ENCODE measurements around the gene EXOSC7. TPM values are rescaled to one million over a fixed set of nuclear protein-coding genes. Genes with fewer than 3 reads are reported as not detected.

Gene EXOSC7
- total and polyA plus RNA-seq, 10 of the 15 experiments (the other 5 are each of a cell fraction or from before 2014, with no cell fraction given) = 58.0 to 193 (median 82.9) TPM

DNA sequence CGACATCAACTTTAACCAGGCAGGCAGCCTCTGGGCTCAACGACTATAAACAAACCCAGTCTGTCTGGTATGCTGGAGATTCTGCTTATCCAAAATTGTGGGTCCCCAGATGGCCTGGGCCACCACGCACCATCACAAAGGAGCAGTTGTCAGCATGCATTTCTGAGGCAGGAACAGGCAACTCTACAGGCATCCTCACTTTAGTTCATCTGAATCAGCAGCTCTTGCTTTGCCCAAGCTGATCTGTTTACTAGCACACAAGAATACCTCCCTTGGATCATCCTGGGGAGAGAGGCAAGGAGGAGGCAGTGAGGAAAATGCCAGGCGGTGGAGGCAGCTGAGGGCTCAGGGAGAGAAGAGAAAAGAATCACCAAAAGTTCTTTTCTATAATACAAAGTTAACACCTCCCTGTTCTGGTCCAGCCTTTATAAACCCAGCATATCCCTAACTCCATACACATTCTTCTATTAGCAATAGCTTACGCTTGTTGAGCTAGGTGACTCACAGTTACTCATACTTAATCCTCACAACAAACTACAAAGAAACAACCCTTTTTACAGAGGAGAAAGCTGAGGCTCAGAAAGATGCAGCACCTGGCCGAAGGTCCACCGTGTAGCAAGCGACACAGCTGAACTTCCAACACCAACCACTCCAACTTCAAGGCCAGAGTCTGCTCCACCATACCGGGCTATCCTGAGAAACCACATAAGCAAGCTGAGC, 33.7 kb upstream of the EXOSC7 start (continued):
- TF ChIP-seq SUPT20H (IDR thresholded peaks at IDR 0.05; ENCODE audit: borderline replicate concordance, control insufficient read depth, low read depth, low read length) (no peak), SMARCA5 (IDR thresholded peaks at IDR 0.05) (no peak)

DNA sequence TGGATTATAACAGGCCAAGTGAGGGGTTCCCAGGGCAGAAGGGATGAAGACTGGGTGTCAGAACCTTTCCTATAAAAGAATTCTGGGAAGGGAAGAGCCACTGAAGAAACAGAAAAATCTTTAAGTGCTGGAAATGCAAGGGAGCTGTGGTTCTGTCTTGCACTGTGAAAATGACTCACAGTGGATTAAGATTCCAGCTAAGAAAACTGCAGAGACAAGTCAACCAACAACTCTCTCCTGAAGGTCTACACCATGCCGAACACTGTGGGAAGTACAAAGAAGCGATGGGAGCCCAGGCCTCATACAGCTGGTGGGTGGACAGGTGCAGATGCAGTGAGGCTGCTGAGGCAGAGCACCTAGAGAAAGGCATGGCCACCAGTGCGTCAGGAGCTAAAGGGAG, 27.8 kb upstream of the EXOSC7 start:
- no peaks in the 10 kb centered on the region for H3K79me2 ChIP-seq (ENCODE audit: control insufficient read depth, insufficient read depth, low read length)
- H3K9me3 ChIP-seq (replicated peaks; ENCODE audit: control insufficient read depth, insufficient read depth, low read length) = no peaks in the 10 kb centered on the region
- DNase-seq (ENCODE audit: low read depth, low spot score) (no peak), ATAC-seq (no peak), FAIRE-seq (no peak)
- no peaks in the 10 kb centered on the region for H3K27me3 ChIP-seq (replicated peaks in 1 of 2; ENCODE audit: control insufficient read depth in 2 of 2, insufficient read depth in 2 of 2, low read length in 1 of 2)
- no peak overlapping the region for H3K27ac ChIP-seq (ENCODE audit: control insufficient read depth, insufficient read depth)
- ChIA-PET POLR2A (no interaction called here), CTCF (interaction anchor here (1.8 kb wide), 1 partner anchor 12 kb away, joined by 3 read pairs; no protein-coding TSS in a partner anchor), RAD21 (ENCODE audit: unreplicated experiment) (no interaction called here), SMC1A (ENCODE audit: uncharacterized antibody, unreplicated experiment) (no interaction called here)
- no peak overlapping the region for H3K4me3 ChIP-seq
- WGBS (ENCODE audit: insufficient coverage, insufficient replicate concordance, low lambda C conversion rate, missing lambda C conversion rate) = 100% methylated on average over 3 of the region's 3 CpGs
- TF ChIP-seq SREBF2 (IDR thresholded peaks at IDR 0.05; ENCODE audit: low read length) = no peak
- no peak for TF ChIP-seq KAT2A (conservative IDR thresholded peaks at IDR 0.05; ENCODE audit: control insufficient read depth, low read depth, low read length)
- no peak for TF ChIP-seq TAF1 (IDR thresholded peaks at IDR 0.05; ENCODE audit: borderline replicate concordance, low read depth, low read length)
- TF ChIP-seq, protein P1, sequence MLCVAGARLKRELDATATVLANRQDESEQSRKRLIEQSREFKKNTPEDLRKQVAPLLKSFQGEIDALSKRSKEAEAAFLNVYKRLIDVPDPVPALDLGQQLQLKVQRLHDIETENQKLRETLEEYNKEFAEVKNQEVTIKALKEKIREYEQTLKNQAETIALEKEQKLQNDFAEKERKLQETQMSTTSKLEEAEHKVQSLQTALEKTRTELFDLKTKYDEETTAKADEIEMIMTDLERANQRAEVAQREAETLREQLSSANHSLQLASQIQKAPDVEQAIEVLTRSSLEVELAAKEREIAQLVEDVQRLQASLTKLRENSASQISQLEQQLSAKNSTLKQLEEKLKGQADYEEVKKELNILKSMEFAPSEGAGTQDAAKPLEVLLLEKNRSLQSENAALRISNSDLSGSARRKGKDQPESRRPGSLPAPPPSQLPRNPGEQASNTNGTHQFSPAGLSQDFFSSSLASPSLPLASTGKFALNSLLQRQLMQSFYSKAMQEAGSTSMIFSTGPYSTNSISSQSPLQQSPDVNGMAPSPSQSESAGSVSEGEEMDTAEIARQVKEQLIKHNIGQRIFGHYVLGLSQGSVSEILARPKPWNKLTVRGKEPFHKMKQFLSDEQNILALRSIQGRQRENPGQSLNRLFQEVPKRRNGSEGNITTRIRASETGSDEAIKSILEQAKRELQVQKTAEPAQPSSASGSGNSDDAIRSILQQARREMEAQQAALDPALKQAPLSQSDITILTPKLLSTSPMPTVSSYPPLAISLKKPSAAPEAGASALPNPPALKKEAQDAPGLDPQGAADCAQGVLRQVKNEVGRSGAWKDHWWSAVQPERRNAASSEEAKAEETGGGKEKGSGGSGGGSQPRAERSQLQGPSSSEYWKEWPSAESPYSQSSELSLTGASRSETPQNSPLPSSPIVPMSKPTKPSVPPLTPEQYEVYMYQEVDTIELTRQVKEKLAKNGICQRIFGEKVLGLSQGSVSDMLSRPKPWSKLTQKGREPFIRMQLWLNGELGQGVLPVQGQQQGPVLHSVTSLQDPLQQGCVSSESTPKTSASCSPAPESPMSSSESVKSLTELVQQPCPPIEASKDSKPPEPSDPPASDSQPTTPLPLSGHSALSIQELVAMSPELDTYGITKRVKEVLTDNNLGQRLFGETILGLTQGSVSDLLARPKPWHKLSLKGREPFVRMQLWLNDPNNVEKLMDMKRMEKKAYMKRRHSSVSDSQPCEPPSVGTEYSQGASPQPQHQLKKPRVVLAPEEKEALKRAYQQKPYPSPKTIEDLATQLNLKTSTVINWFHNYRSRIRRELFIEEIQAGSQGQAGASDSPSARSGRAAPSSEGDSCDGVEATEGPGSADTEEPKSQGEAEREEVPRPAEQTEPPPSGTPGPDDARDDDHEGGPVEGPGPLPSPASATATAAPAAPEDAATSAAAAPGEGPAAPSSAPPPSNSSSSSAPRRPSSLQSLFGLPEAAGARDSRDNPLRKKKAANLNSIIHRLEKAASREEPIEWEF (IDR thresholded peaks at IDR 0.05; ENCODE audit: insufficient replicate concordance, low read depth, low read length) = no peak
- no peak for TF ChIP-seq ETV6 (conservative IDR thresholded peaks at IDR 0.05 in 1 of 2, IDR thresholded peaks at IDR 0.05 in 1 of 2; ENCODE audit: borderline replicate concordance in 1 of 2, low read depth in 1 of 2)
- TF ChIP-seq, protein P2, sequence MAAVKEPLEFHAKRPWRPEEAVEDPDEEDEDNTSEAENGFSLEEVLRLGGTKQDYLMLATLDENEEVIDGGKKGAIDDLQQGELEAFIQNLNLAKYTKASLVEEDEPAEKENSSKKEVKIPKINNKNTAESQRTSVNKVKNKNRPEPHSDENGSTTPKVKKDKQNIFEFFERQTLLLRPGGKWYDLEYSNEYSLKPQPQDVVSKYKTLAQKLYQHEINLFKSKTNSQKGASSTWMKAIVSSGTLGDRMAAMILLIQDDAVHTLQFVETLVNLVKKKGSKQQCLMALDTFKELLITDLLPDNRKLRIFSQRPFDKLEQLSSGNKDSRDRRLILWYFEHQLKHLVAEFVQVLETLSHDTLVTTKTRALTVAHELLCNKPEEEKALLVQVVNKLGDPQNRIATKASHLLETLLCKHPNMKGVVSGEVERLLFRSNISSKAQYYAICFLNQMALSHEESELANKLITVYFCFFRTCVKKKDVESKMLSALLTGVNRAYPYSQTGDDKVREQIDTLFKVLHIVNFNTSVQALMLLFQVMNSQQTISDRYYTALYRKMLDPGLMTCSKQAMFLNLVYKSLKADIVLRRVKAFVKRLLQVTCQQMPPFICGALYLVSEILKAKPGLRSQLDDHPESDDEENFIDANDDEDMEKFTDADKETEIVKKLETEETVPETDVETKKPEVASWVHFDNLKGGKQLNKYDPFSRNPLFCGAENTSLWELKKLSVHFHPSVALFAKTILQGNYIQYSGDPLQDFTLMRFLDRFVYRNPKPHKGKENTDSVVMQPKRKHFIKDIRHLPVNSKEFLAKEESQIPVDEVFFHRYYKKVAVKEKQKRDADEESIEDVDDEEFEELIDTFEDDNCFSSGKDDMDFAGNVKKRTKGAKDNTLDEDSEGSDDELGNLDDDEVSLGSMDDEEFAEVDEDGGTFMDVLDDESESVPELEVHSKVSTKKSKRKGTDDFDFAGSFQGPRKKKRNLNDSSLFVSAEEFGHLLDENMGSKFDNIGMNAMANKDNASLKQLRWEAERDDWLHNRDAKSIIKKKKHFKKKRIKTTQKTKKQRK (IDR thresholded peaks at IDR 0.05; ENCODE audit: low read depth, low read length) = no peak
- TF ChIP-seq HDGF (IDR thresholded peaks at IDR 0.05) = no peak
- no peaks in the 10 kb centered on the region; the same call in 1 of the 2 replicates for H3K4me1 ChIP-seq (ENCODE audit: control insufficient read depth, insufficient read depth, low read length)
- intact Hi-C loops (cut with micrococcal nuclease; ENCODE audit: unreplicated experiment) (no loop called here), in situ Hi-C loops (cut with MboI) (no loop called here)
- H2AFZ ChIP-seq (ENCODE audit: control insufficient read depth, low read depth, low read length) = no peak overlapping the region
- H3K4me2 ChIP-seq (ENCODE audit: control insufficient read depth, insufficient read depth) = no peak overlapping the region
- BruUV-seq (replicated peaks) = no TSS peak
- H3K9ac ChIP-seq (ENCODE audit: control insufficient read depth, insufficient read depth, low read length) = no peak overlapping the region
- no peaks in the 10 kb centered on the region for H4K20me1 ChIP-seq (ENCODE audit: control insufficient read depth, insufficient read depth)
- H3K36me3 ChIP-seq (ENCODE audit: control insufficient read depth in 2 of 2, insufficient read depth in 2 of 2, low read length in 1 of 2) = peaks cover 5 to 7% of the 10 kb centered on the region in 2 experiments

Data from GM12878 (cell line).